Vagina (tissue), 2 donors: Measurements from ENCODE around the gene SCUBE1. TPM values are rescaled to one million over a fixed set of nuclear protein-coding genes. Genes with fewer than 3 reads are reported as not detected.

Experiments used
- DNase-seq, 2 donors: peaks; one replicate each; pipeline ENCODE4 v3.0.0-alpha.2; 2017; ENCODE audit errors: extremely low spot score in 2 of 2
- H3K27ac ChIP-seq: fragments of 200-600 bp; sonication (generic); one replicate; pipeline ENCODE4 v1.5.1; 2019
- H3K27me3 ChIP-seq: fragments of 200-600 bp; sonication (generic); one replicate; pipeline ENCODE4 v1.5.1; 2019
- H3K36me3 ChIP-seq, 2 donors: fragments of 200-600 bp; sonication (generic); one replicate each; pipeline ENCODE4 v1.5.1; 2017 to 2019
- H3K4me1 ChIP-seq: fragments of 200-600 bp; sonication (generic); one replicate; pipeline ENCODE4 v1.5.1; 2019
- H3K4me3 ChIP-seq, 2 donors: fragments of 200-600 bp; sonication (generic); 1 replicate in 1 of 2; 2 replicates in 1 of 2; pipeline ENCODE4 v1.5.1; 2016 to 2019
- H3K9me3 ChIP-seq: fragments of 200-600 bp; sonication (generic); one replicate; pipeline ENCODE4 v1.5.1; 2019
- POLR2A ChIP-seq, 2 donors: fragments of 450-650 bp; IDR thresholded peaks; one replicate each; pipeline ENCODE4 v1.6.1; 2017; ENCODE audit warnings: antibody characterized with exemption in 2 of 2, mild to moderate bottlenecking in 2 of 2, moderate library complexity in 2 of 2
- POLR2AphosphoS5 ChIP-seq, 2 donors: sonication (generic); formaldehyde crosslinking; IDR thresholded peaks; one replicate each; pipeline ENCODE4 v1.9.0; 2017; ENCODE audit warnings: antibody characterized with exemption in 2 of 2, mild to moderate bottlenecking in 2 of 2, low read depth in 1 of 2; ENCODE audit not compliant: insufficient read depth in 1 of 2
- intact Hi-C: fragments of 100-400 bp; cut with DNase I; formaldehyde crosslinking; loops from one replicate; pipeline ENCODE4 v1.15.1; 2023
- total RNA-seq: library from RNA; depleted of rRNA; stranded (reverse); fragments of >200 nt; gene quantifications from one replicate; pipeline ENCODE4 v1.2.3, GENCODE V29; 2016
- TF ChIP-seq, protein P1 (sequence below), 3 experiments: fragments of 450-650 bp in 2 of 3; fragments of 200-600 bp in 1 of 3; sonication (generic) in 1 of 3; IDR thresholded peaks; one replicate each; pipeline ENCODE4 v1.5.1; 2017 to 2019; ENCODE audit warnings: antibody characterized with exemption in 3 of 3, mild to moderate bottlenecking in 2 of 3, moderate library complexity in 2 of 3

Gene SCUBE1
- total RNA-seq, 1 donor from 2014 or later, result 6.9 TPM

DNA sequence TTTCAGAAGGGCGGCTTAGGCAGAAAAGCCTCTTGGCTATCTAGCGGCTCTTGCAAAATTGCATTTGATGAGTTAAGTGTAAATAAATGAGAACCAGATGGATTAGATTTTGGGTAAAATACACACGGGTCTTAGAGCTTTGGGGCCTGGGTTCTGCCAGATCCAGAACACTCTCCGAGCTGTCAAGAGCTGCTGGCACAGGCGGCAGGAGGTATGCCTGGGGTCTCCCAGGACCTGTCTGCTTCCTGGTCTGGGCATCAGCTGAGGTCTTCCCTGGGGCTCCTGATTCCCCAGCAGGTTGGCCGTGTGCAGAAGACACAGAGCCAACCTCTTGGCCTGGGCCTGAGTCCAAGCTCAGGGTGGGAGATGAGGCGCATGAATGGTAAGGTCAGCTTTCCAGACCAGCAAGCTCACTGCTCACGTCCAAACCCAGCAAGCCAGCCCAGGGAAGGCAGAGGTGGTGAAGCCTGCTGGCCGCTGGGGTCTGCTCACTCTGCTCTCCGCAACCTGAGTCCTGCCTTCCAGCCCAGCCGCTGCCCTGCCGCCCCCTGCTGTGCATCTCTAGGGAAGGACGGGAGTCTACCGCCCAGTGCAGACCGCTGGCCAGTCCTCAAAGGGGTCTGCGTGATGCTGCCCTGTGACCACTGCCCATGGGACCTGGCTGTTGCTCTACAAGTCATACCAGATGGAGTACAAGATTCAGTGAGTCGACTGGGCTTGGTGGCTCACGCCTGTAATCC lies 44.9 kb downstream of the SCUBE1 start:
- no peak overlapping the region for H3K4me3 ChIP-seq
- no peaks in the 10 kb centered on the region for H3K9me3 ChIP-seq
- no peak for TF ChIP-seq POLR2A (IDR thresholded peaks at IDR 0.05)
- TF ChIP-seq, protein P1, sequence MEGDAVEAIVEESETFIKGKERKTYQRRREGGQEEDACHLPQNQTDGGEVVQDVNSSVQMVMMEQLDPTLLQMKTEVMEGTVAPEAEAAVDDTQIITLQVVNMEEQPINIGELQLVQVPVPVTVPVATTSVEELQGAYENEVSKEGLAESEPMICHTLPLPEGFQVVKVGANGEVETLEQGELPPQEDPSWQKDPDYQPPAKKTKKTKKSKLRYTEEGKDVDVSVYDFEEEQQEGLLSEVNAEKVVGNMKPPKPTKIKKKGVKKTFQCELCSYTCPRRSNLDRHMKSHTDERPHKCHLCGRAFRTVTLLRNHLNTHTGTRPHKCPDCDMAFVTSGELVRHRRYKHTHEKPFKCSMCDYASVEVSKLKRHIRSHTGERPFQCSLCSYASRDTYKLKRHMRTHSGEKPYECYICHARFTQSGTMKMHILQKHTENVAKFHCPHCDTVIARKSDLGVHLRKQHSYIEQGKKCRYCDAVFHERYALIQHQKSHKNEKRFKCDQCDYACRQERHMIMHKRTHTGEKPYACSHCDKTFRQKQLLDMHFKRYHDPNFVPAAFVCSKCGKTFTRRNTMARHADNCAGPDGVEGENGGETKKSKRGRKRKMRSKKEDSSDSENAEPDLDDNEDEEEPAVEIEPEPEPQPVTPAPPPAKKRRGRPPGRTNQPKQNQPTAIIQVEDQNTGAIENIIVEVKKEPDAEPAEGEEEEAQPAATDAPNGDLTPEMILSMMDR (IDR thresholded peaks at IDR 0.05), result no peak
- TF ChIP-seq POLR2AphosphoS5 (IDR thresholded peaks at IDR 0.05; ENCODE audit: insufficient read depth in 1 of 2, low read depth in 1 of 2), result peak in 1 of 2 donors; percentile 71
- DNase-seq, result no peak
- intact Hi-C loops, result no loop called here
- no peaks in the 10 kb centered on the region for H3K27me3 ChIP-seq
- peaks cover 37% of the 10 kb centered on the region for H3K4me1 ChIP-seq
- H3K36me3 ChIP-seq, result no peaks in the 10 kb centered on the region
- peak overlapping the region; percentile 32 for H3K27ac ChIP-seq

DNA sequence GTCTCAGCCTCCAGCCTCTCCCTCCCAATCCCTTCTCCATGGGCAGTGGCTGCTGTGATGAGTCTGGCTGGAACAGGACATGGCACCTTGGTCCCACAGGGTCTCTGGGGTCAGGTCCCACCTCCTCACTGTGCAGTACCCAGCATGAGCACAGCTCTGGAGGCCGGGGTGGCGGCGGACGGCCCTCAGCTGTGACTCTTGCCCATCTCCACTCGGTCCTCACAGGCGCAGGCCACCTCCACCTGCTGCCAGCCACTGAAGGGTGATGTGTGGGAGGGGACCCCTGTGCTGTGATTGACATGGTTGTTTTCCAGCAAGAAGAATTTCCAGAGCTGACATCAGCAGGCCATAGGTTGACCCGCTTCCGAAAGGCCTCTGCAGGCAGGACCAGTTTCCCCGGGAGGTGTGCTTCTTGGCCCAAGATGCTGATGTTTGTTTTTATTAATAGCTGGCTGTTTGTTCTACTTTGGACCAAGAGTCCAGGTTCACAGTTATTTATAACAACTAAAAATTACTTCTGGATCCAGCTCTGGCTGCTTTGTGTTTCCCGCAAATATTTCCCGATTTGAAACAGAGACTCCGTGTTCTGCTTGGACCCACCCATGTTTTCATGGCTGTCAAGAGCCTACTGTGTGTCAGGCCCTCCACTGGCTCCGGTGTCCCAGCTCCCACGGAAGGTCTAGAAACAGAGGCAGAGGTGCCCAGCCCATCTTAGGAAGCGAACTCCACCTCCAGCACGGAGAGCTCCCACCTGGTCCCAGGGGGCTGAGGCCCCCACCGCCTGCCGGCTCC lies 45.7 kb downstream of the SCUBE1 start:
- peak overlapping the region; percentile 32 for H3K27ac ChIP-seq
- no peaks in the 10 kb centered on the region for H3K27me3 ChIP-seq
- no peak for TF ChIP-seq POLR2AphosphoS5 (IDR thresholded peaks at IDR 0.05; ENCODE audit: insufficient read depth in 1 of 2, low read depth in 1 of 2)
- TF ChIP-seq, protein P1 (IDR thresholded peaks at IDR 0.05), result peak in 1 of 3 experiments; percentile 17
- peaks cover 45% of the 10 kb centered on the region for H3K4me1 ChIP-seq
- no peak overlapping the region for H3K4me3 ChIP-seq
- no peak for DNase-seq
- H3K9me3 ChIP-seq, result no peaks in the 10 kb centered on the region
- intact Hi-C loops, result no loop called here
- H3K36me3 ChIP-seq, result no peaks in the 10 kb centered on the region

DNA sequence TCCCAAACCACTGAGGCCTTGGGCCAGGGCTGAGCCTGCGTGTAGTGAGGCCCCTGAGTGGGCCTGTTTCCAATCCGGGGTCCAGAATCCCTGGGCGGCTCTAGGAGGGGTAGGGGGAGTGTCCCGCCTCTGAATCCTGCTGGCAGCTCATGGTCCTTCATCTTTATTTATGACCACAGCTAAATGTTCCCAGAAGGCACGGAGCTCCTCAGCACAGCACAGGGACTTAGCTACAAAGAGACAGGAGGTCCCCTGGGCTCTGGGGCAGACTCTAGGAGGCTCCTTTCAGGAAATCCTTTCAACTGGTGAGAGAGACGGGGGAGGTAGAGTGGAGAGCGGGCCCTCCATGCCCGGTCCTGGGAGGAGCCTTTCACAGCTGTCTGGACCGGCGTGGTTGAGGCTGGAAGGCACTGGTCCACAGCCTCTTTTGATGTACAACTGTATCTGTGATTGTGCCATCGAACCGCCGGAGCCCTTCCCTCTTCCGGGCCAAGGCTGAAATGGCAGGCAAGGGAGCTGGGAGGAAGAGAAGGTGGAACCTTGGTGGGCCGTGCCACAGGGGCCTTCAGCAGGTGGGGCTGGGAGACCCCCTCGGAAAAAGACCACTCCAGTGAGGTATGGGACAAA lies 46.8 kb downstream of the SCUBE1 start:
- no peak for DNase-seq
- Histone ChIP-seq H3K36me3 (no peaks in the 10 kb centered on the region), H3K27ac (no peak overlapping the region), H3K27me3 (no peaks in the 10 kb centered on the region), H3K9me3 (no peaks in the 10 kb centered on the region), H3K4me1 (peaks cover 50% of the 10 kb centered on the region), H3K4me3 (no peak overlapping the region)
- TF ChIP-seq, protein P1 (IDR thresholded peaks at IDR 0.05), result no peak
- no peak for TF ChIP-seq POLR2AphosphoS5 (IDR thresholded peaks at IDR 0.05; ENCODE audit: insufficient read depth in 1 of 2, low read depth in 1 of 2)
- TF ChIP-seq POLR2A (IDR thresholded peaks at IDR 0.05), result no peak
- intact Hi-C loops, result no loop called here

DNA sequence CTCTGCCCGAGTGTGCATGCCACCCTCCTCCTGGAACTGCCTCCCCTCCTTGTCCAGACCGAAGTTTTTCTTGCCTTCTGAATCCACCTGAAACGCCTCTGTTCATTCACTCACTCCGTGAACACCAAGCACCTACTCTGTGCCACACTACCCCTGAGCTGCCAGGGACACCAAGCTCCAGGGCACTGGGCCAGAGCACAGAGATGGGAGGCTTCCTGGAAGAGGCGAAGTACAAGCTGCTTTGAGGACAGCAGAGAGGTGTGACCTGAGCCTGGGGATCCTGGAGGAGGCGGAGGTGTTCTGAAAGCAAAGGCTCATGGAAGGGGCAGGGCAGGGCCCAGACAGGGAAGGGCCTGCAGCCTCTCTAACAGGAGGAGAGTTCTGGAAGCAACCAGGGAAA lies 47.5 kb downstream of the SCUBE1 start:
- DNase-seq, result no peak
- Histone ChIP-seq H3K36me3 (no peaks in the 10 kb centered on the region), H3K27ac (no peak overlapping the region), H3K9me3 (no peaks in the 10 kb centered on the region), H3K4me1 (peaks cover 54% of the 10 kb centered on the region), H3K4me3 (no peak overlapping the region), H3K27me3 (no peaks in the 10 kb centered on the region)
- TF ChIP-seq, protein P1 (IDR thresholded peaks at IDR 0.05), result no peak
- TF ChIP-seq POLR2A (IDR thresholded peaks at IDR 0.05) (no peak), POLR2AphosphoS5 (IDR thresholded peaks at IDR 0.05; ENCODE audit: insufficient read depth in 1 of 2, low read depth in 1 of 2) (no peak)
- intact Hi-C loops, result no loop called here
